Stimulated activated CD4-positive, alpha-beta T cell treated with anti-CD3 and anti-CD28 coated beads, Interleukin-15, amount 100 ng/mL, for 48 hours (primary cell): ENCODE results near the gene PPP1R2.
A peak's percentile ranks its signal among the peaks of the same experiment; 100 is the strongest.
"Not testable (repeated sequence)": the region's sequence is repeated elsewhere in the genome, so short reads cannot be mapped to it uniquely, and the experiment has no call there.

Source experiments
- DNase-seq, 2 donors: peaks; one replicate each; pipeline ENCODE4 v3.0.0-alpha.2; 2020; ENCODE audit warnings: low read depth in 2 of 2

PPP1R2 gene

DNA sequence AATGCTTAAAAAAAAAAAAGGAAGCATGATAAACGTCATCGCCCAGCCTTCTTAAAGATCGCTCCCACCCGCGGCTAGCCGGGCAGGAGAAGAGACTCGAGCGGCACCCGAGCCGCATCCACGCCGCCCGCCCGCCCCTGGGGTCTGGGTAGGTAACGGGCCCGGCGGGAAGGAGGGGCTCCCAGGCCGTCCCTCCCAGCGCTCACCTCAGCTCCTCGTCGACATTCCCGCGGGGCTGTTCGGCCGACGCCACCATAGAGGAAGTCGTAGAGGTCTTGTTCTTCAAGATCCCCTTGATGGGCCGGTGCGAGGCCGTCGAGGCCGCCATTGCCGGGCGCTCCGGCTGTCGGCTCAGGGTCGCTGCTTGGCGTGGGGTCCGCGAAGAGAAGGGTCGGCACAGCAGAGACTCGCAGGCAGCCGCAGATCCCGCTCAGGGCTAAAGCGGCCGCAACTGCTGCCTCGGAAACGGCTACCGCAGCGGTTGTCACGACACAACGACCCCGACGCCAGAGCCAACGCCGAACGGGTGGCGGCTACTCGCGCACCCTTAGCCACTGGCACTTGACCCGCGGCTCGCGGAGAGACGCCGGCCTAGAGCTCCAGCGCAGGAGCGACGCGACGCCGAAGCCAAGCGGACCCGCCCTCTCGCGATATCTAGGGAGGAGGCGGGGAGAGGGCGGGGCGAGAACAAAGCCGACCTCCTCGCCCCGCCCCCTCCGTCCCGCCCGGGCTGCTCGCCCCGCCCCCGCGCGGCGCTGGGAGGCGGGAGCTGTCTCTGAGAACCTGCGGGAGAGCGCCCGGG, at the start of gene PPP1R2:
Gene PPP1R2 (minus strand): TSS at position 628 of the 802 bp plus-strand sequence. CDS start 300 bp downstream, at position 328.
- DNase-seq: peak; percentile 88

DNA sequence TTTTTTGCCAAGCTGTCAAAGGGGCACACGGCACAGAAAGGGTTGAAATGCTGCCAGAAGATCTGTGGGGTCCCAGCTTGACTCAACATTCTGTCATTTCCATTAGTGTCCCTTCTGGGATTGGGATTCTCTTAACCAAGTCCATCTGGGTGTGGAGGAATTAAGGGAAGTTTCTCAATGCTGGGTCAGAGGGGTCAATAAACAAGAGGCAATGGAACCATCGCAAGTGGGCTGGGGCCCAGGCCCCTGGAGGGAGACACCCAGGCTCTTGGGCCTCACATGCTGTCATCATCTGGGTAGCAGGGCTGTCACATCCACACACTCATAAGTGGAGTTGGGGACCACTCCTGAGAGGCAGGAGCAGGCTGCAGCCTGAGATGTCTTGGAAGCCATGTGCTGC, 48.7 kb upstream of the PPP1R2 start:
- DNase-seq: no peak

DNA sequence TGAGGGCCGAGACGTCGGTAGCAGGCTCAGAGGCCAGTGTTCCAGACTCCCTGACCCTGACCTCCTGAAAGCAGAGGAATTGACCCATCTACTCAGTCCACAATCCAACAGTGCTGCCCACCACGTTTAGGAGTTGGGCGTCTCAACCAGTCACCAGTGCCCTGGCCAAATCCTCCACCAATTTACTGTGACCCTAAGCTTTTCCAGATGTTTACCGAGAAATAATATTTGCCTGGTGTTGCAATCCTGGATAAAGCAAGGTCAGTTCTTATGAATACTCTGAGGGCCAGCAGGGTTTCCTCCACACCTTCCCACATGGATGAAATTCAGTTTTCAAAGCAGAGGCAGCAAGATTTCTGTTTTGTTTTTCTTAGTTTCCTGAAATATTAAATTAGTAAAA, 48.1 kb upstream of the PPP1R2 start:
- no peak for DNase-seq

DNA sequence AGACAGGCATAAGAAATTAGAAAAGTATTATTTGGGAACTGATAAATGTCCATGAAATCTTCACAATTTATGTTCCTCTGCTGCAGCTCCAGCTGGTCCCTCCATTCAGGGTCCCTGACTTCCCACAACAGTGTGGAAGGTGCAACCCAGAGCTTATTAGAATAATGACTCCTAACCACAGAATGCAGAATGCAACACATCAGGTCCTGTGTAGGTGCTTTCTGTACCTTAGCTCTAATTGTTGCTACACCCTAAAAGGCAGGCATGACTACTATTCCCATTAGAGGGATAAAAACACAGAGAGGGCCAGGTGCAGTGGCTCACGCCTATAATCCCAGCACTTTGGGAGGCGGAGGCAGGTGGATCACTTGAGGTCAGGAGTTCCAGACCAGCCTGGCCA, 47.3 kb upstream of the PPP1R2 start:
- not testable (repeated sequence) for DNase-seq

DNA sequence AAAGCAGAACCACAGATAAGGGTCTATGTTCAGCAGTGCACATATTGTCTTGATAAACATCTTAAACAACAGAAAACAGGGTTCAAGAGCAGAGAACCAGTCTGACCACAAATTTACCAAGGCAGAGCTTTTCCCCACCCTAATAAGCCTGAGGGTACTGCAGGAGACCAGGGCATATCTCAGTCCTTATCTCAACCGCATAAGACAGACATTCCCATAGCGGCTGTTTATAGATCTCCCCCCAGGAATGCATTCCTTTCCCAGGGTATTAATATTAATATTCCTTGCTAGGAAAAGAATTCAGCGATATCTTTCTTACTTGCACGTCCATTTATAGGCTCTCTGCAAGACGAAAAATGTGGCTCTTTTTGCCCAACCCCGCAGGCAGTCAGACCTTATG, 46.7 kb upstream of the PPP1R2 start:
- not testable (repeated sequence) for DNase-seq

DNA sequence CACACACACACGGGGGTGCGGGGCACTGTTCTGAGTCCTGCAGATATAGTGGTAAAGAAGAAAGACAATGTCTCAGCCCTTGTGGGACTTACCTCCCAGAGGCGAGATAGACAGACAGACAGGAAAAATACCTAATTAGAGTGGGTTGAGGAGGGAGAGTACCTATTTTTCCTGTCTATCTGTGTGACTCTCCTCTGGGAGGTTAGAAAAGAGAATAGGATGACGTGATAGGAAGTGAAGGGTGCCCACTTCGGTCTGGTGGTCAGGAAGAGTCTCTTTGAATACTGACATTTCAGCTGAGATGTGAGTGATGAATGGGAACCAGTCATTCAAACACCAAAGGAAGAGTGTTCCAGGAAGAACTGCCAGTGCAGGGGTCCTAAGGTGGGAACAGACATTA, 44.7 kb upstream of the PPP1R2 start:
- no peak for DNase-seq

DNA sequence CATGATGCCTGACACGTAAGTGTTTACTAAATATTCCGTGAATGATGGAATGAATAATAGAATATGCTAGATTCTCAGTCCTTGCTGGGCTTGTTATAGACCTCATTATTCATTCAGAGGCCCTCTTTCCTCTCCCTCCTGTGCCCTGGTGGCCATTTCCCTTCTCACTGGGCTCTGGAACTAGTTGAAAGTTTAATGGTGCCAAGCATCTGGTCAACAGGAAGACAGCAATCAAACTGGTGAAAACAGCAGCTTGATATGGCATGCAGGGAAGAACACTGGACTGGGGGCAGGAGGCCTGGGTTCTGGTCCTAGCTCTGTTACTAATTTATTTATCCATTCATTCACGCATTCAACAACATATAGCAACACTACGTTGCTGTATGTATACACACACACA, 44.3 kb upstream of the PPP1R2 start:
- DNase-seq: no peak

DNA sequence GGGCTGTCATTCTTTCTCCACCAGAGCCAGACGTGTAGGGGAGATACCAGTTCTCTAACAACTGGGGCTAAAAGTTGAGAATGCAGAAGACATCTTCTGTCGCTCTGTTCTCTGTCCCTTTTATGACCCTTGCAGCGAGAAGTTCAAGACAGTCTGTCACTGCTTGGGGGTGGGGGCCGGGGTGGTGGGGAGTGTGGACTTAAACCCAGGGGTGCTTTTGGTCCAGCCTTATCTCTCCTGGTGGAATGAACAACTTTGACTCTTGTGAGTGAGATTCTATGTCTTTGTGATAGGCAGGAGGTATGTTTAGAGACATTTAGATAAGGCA, 41.4 kb upstream of the PPP1R2 start:
- no peak for DNase-seq

DNA sequence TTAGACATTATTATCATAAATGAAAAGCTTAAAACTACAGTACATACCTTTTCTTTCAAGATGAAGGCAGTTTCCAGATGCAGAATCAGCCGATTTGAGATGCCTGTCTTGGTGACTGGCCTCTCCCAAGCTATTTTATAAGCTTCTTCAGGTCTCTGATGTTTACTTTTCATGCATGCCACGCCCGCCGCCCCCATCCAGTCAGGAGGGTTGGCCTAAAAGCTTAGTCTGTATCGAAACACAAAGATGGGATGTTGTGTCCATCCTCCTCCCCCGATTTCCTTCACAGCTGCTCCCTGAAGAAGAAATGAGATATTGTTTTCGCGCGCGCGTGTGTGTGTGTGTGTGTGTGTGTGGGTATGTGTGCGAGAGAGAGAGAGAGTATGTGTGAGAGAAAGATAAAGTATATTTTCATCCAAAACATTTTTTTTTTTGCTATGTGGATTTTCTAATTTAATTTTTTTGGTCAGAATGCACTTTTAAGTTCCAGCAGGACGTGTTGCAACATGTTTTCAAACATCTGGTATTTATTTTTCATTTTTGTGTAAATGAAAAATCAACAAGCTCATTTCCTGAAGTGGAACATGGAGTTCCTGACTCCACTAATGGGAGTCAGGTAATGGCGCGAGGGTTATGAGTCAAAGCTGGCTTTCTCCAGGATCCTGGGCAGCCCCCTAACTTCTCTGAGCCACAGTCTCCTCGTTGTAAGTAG, 40.9 kb upstream of the PPP1R2 start, which contains the start of gene APOD:
Gene APOD (minus strand): TSS at position 110 of the 712 bp plus-strand sequence. CDS start 4,479 bp downstream, outside the sequence.
- no peak for DNase-seq

DNA sequence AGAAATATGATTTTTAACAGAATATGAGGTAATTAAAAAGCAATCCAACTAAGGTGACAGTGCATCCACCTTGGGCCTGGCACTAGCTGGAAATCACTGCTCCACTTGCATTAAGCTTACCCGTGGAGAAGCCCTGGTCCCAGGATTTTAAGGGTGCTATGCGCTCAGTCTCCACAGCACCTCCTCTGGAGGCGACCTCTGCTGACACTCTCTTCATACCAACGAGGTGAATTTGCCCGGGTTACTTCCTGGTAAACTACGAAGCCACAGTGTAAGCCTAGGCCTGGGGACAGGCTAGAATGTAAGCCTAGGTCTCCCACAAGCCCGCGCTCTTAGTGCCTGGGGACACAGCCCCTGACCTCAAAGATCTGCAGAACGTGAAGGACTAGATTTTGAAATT, 39.8 kb upstream of the PPP1R2 start:
- no peak for DNase-seq

DNA sequence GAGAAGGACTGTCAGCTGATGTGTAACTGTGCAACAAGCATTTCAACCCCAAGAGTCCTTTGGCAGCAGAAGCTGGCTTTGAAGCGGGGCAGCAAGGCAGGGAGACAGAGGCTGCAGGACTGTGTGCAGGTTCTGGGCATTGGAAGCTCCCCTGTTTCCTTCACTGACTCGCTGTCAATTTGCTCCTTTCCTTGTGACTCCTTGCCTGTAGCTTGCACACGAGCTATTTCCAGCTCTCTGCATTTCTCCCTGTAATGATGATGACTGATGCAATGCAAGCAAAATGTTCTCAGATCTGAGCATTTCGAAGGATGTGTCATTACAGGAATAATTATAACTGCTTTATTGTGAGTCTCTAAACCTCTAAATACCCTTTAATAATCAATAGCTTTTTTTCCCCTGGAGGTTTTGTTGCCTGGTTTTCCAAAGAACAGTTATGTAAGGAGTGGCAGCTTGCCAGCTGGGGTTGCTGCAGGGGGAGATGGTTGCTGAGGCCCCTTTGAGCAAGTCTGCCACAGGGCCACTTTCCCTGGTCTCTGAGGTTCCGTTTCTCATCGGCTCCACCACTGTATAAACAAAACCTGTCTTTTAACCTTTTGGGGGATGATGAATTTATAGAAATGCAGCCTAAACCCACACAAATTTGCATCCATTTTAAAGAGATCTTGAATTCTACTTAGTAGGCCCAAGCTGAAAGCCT, 37.8 kb upstream of the PPP1R2 start:
- no peak for DNase-seq

DNA sequence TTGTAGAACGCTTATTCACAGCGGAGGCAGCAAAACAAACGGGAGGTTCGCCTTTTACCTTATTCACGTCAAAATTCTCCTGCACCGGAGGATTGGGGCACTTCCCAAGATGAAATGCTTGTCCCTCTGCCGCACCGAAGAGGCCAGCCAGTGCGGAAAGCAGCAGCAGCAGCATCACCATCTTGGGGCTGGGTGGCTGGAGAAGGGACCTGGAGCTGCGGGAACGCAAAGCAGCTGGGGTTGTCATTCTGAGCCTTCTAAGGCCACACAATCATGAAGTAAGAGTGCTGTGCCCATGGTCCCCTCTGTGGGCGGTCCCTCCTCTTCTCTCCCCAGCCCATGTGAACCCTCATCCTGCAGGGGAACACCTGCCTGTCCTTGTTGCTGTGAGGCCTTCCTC, 36.2 kb upstream of the PPP1R2 start:
- DNase-seq: no peak

DNA sequence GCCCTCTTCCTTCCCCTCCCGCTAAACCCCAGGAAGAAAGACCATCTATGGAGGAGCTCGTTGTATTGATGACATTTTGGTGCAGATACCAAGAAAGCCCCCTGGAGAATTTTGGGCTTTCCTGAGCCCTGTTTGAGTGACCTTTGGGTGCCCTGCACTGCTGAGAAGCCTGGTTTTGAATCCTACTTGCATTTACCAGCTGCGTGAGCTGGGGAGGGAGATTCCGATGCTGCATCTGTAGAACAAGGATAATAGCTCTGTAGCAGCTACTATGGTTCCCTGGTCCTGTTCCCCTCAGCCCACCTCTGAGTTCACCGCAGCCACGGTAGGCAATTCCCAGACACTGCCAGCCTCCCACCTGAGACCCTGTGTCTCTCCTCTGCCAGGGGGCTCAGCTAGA, 35.4 kb upstream of the PPP1R2 start:
- DNase-seq: no peak

DNA sequence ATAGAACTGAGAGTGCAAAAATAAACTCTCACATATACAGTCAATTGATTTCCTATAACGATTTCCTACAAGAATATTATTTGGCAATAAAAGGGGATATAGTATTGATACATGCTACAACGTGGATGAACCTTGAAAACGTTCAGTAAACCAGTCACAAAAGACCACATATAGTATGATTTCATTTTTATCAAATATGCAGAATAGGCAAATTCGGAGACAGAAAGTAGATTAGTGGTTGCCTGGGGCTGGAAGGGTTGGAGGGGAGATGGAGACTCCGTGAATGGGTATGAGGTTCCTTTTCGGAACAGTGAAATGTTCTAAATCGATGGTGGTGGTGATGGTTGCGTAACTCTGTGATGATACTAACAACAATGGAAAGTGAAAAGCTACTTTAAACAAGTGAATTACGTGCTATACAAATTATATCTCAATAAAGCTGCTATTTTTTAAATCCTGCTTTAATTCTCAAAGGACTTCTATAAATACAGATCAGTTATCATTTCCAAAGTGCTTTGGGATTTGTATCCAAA, 34.6 kb upstream of the PPP1R2 start:
- no peak for DNase-seq

DNA sequence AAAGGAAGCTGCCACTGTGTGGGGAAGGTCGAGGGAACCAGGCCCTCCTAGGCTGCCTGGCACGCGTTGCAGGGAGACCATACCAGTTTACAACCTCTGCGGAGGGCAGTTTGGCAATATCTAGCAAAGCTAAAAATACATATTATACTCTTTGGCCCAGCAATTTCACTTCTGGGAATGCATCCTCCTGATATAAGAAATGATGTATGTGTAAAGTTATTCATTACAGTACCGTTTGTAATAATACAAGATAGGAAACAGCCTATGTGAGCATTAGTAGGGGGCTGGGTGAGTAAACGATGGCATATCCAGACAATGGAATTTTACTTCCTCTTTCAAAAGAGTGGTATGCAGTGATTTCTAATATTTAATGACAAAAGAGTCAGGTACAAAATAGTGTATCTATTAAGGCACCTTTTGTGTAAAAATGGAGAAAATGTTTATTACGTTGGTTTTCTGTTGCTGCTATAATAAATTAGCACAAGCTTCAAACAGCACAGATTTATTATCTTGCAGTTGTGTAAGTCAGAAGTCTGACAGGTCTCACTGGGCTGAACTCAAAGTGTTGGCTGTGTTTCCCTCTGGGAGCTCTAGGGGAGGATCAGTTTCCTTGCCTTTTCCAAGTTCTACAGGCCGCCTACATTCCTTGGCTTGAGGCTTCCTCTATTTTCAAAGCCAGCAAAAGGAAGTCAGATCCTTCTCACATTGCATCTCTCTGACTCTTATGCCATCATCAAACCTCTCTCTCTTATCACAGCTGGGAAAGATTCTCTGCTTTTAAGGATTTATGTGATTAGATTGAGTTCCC, 31.6 kb upstream of the PPP1R2 start:
- DNase-seq: no peak

DNA sequence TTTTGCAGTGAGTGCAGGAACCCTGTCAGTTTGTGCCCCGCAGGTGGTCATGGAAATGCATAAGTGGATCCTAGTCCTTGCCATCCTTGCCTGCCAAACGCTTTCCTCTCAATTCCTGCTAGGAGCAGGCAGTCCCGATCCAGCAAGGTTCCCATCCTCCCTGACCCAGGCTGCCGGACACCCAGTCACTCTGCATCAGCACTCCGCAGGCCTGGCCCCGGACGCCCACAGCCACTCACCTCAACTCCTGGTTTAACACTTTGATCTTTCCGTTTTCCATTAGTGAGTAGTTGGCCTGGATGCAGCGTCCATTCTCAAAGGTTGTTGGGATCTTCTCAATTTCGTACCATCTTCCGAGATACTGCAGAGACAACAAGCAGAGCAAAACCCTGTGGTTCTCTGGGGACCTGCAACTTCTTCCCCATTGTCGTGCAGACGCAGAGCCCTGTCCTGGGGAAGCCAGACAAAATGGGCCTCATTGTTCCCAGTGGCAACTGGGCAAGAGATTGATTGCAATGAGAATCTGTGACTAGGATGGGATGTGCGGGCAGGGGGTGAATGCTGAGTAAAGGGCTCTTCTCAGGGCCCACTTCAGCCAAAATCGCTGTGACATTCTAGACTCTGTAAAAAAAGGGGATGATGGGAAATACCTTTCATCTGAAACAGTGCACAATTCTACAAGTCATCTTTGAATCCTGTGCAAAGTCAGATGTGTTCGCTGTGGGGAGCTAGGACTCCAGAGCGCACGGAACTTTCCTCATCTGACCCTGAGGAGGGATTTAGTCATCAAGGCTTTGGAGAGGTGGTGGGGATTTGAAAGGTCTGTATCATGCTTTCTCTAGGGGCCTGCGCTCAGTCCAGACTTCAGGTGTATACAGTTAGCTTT, 30.7 kb upstream of the PPP1R2 start:
- no peak for DNase-seq

DNA sequence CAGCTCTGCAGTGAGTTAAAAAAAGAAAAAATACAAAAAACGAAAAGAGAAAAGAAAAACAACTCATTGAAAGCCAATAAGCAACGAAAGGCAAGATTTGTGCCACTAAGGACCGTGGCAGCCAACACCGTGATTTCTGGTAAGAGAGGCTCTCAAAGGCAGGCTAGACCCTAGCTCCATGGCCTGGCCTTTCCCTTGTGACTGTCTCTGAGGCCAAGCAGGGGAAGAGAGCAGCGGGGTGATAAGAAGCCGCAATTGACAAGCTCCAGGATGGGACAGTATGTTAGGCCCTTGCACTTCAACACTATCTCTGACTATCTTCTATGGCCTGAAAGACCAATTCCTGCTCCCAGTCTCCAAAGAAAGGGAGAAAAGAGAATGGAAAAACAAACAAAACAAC, 28.2 kb upstream of the PPP1R2 start:
- no peak for DNase-seq

DNA sequence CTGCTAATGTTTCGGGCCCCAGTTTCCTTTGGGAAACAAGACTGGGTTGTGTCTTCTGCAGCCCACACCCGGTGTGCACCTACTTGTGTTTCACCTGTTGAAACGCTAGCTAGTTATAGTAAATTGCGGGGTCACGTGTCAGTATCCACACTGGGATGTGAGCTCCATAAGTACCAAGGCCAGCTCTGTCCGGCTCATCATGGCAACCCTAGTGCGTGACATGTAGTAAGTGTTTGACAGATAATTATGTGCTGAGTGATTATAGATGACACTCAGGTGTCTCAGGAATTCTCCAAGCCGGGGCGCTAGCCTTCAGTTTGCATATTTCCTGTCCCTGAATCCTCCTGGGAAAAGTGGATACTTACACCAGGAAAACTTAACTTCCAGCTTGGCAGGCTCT, 27.8 kb upstream of the PPP1R2 start:
- DNase-seq: no peak

DNA sequence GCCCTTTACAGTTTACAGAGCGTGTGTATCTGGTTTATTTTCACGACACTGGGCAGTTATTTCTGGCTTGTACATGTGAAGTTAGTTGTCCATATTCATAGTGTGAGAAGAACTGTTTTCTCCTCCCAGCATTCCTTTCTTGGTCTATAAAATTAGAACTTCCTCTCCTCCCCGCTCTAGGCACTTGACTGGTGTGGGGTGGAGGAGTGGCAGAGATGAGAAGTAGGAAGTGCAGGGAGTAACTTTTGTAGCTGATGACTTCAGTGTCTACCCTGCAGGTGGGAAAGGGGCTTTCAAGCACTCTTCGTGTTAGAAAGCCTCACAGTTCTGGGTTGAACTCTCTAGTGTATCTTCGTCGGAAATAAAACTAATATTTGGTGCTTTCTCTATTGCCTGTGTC, 27.2 kb upstream of the PPP1R2 start:
- DNase-seq: no peak

DNA sequence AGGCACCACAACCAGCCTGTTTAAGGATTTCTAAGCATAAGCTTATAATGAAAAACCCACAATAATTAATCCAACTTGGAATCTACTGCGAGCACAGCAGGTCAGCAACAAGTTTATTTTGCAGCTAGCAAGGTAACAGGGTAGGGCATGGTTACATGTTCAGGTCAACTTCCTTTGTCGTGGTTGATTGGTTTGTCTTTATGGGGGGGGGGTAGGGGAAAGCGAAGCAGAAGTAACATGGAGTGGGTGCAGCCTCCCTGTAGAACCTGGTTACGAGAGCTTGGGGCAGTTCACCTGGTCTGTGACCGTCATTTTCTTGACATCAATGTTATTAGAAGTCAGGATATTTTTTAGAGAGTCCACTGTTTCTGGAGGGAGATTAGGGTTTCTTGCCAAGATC, 25.5 kb upstream of the PPP1R2 start:
- DNase-seq: no peak

DNA sequence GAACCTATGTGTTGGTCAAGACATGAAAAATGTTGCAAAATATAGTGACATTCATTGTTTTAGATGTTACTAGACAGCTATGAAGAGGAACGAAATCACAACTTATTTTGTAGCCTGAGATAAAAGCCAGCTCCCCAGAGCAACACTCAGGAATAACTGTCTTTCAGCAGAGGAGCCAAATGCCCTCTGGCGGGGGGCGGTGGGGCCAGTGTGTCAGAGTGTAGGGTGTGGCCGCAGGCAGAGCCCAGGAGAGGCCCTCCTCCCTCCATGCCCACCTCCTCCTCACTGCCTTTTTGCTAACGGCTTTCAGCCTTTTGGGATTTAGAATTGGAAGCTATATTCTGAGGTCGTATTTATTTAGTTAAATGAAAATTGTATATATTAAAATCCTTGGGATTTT, 23.7 kb upstream of the PPP1R2 start:
- DNase-seq: no peak
